WTC11 (cell line): Measurements from ENCODE around the gene KIRREL3. TPM values are rescaled to one million over a fixed set of nuclear protein-coding genes. Genes with fewer than 3 reads are reported as not detected.

Source experiments
- ATAC-seq: fragments of 200-7000 bp; cut with Tn5 transposase; 2 replicates; pipeline ENCODE4 v1.10.0; 2021; ENCODE audit warnings: mild to moderate bottlenecking, moderate library complexity
- CTCF ChIA-PET: fragments of 300-600 bp; sonication (Branson Sonifier 250); formaldehyde crosslinking; loops from one replicate; lab custom pipeline; 2021; ENCODE audit warnings: antibody characterized with exemption; lab: Charles Lee
- POLR2A ChIA-PET: fragments of 350-600 bp; sonication (Branson Sonifier 250); formaldehyde crosslinking; loops from one replicate; lab custom pipeline; 2021; ENCODE audit warnings: antibody characterized with exemption; lab: Charles Lee
- DNase-seq: peaks from one replicate; pipeline ENCODE4 v3.0.0; 2021; ENCODE audit warnings: low spot score
- H3K27ac Mint-ChIP-seq: 2 replicates; pipeline ENCODE4 v1.8.0; 2021; ENCODE audit warnings: mixed read lengths
- H3K27me3 Mint-ChIP-seq: 2 replicates; pipeline ENCODE4 v1.8.0; 2021; ENCODE audit warnings: low read depth, mild to moderate bottlenecking, moderate library complexity, mixed read lengths
- H3K36me3 Mint-ChIP-seq: 2 replicates; pipeline ENCODE4 v1.8.0; 2021; ENCODE audit warnings: mixed read lengths
- H3K4me1 Mint-ChIP-seq: 2 replicates; pipeline ENCODE4 v1.8.0; 2022; ENCODE audit warnings: mixed read lengths
- H3K4me3 Mint-ChIP-seq: 2 replicates; pipeline ENCODE4 v1.8.0; 2021; ENCODE audit warnings: mild to moderate bottlenecking, moderate library complexity, mixed read lengths
- H3K9me3 Mint-ChIP-seq: 2 replicates; pipeline ENCODE4 v1.8.0; 2021; ENCODE audit warnings: mixed read lengths
- CBFB ChIP-seq: sonication (generic); formaldehyde crosslinking; IDR thresholded peaks from 2 replicates; pipeline ENCODE4 v1.8.1; 2022; ENCODE audit warnings: mild to moderate bottlenecking, low read depth, missing genetic modification reagents
- CREM ChIP-seq: sonication (generic); formaldehyde crosslinking; IDR thresholded peaks from 2 replicates; pipeline ENCODE4 v1.8.1; 2022; ENCODE audit warnings: mild to moderate bottlenecking, missing genetic modification reagents, moderate library complexity
- ETV6 ChIP-seq: sonication (generic); formaldehyde crosslinking; IDR thresholded peaks from 2 replicates; pipeline ENCODE4 v1.8.1; 2022; ENCODE audit warnings: mild to moderate bottlenecking, missing genetic modification reagents
- FOXJ3 ChIP-seq: sonication (generic); formaldehyde crosslinking; IDR thresholded peaks from 2 replicates; pipeline ENCODE4 v1.9.0; 2021; ENCODE audit warnings: missing genetic modification reagents, mild to moderate bottlenecking, borderline replicate concordance
- GTF2I ChIP-seq: fragments of 250-450 bp; sonication (Bioruptor Pico); conservative IDR thresholded peaks from 2 replicates; pipeline ENCODE4 v1.4.0; 2021; ENCODE audit warnings: mild to moderate bottlenecking
- JUN ChIP-seq: sonication (generic); formaldehyde crosslinking; IDR thresholded peaks from 2 replicates; pipeline ENCODE4 v1.8.0; 2023; ENCODE audit warnings: mild to moderate bottlenecking, missing genetic modification reagents
- NR3C1 ChIP-seq: sonication (generic); formaldehyde crosslinking; conservative IDR thresholded peaks from 2 replicates; pipeline ENCODE4 v1.8.1; 2023; ENCODE audit warnings: low read depth, mild to moderate bottlenecking, missing genetic modification reagents
- OVOL2 ChIP-seq: fragments of 250-450 bp; sonication (Bioruptor Pico); IDR thresholded peaks from 2 replicates; pipeline ENCODE4 v1.9.0; 2021; ENCODE audit warnings: mild to moderate bottlenecking, borderline replicate concordance
- PRRX2 ChIP-seq: fragments of 250-450 bp; sonication (Bioruptor Pico); IDR thresholded peaks from 2 replicates; pipeline ENCODE4 v1.8.0; 2021; ENCODE audit warnings: mild to moderate bottlenecking
- SMAD4 ChIP-seq: sonication (generic); formaldehyde crosslinking; IDR thresholded peaks from 2 replicates; pipeline ENCODE4 v1.8.0; 2022; ENCODE audit warnings: mild to moderate bottlenecking, missing genetic modification reagents
- TCF7 ChIP-seq: sonication (generic); formaldehyde crosslinking; IDR thresholded peaks from 2 replicates; pipeline ENCODE4 v1.8.0; 2022; ENCODE audit warnings: mild to moderate bottlenecking, low read depth, missing genetic modification reagents, moderate library complexity
- TP53 ChIP-seq: sonication (generic); formaldehyde crosslinking; IDR thresholded peaks from 2 replicates; pipeline ENCODE4 v1.8.1; 2023; ENCODE audit warnings: mild to moderate bottlenecking, missing genetic modification reagents
- ZBTB21 ChIP-seq: sonication (generic); formaldehyde crosslinking; IDR thresholded peaks from 2 replicates; pipeline ENCODE4 v1.8.1; 2023; ENCODE audit warnings: mild to moderate bottlenecking, missing genetic modification reagents, borderline replicate concordance
- ZNF396 ChIP-seq: fragments of 250-450 bp; sonication (Bioruptor Pico); IDR thresholded peaks from 2 replicates; pipeline ENCODE4 v1.8.0; 2021; ENCODE audit warnings: mild to moderate bottlenecking, moderate library complexity, borderline replicate concordance
- ZNF416 ChIP-seq: fragments of 250-450 bp; sonication (Bioruptor Pico); IDR thresholded peaks from 2 replicates; pipeline ENCODE4 v1.9.0; 2021; ENCODE audit warnings: mild to moderate bottlenecking, inconsistent platforms
- ZNF423 ChIP-seq: fragments of 250-450 bp; sonication (Bioruptor Pico); IDR thresholded peaks from 2 replicates; pipeline ENCODE4 v2.1.2; 2022; ENCODE audit warnings: mild to moderate bottlenecking, moderate library complexity
- ZNF671 ChIP-seq: fragments of 250-450 bp; sonication (Bioruptor Pico); IDR thresholded peaks from 2 replicates; pipeline ENCODE4 v1.8.0; 2021; ENCODE audit warnings: mild to moderate bottlenecking
- total RNA-seq: library from RNA; stranded (reverse); gene quantifications from 3 replicates; pipeline ENCODE4 v1.2.3, GENCODE V29; 2021
- TF ChIP-seq, protein P1 (sequence below): sonication (generic); formaldehyde crosslinking; IDR thresholded peaks from 2 replicates; pipeline ENCODE4 v1.8.0; 2022; ENCODE audit warnings: mild to moderate bottlenecking, missing genetic modification reagents
- TF ChIP-seq, protein P2 (sequence below): fragments of 250-450 bp; sonication (Bioruptor Pico); conservative IDR thresholded peaks from 2 replicates; pipeline ENCODE4 v1.9.0; 2021; ENCODE audit warnings: mild to moderate bottlenecking
- TF ChIP-seq, protein P3 (sequence below): sonication (generic); formaldehyde crosslinking; IDR thresholded peaks from 2 replicates; pipeline ENCODE4 v1.8.1; 2022; ENCODE audit warnings: low read depth, missing genetic modification reagents, borderline replicate concordance
- TF ChIP-seq, protein P4 (sequence below): sonication (generic); formaldehyde crosslinking; IDR thresholded peaks from 2 replicates; pipeline ENCODE4 v1.8.1; 2023; ENCODE audit warnings: mild to moderate bottlenecking, missing genetic modification reagents, borderline replicate concordance
- TF ChIP-seq, protein P5 (sequence below): fragments of 250-450 bp; sonication (Bioruptor Pico); IDR thresholded peaks from 2 replicates; pipeline ENCODE4 v2.1.2; 2022; ENCODE audit warnings: mild to moderate bottlenecking, moderate library complexity

The KIRREL3 gene
- total RNA-seq, 1 experiment from 2014 or later: 0.59 TPM

DNA sequence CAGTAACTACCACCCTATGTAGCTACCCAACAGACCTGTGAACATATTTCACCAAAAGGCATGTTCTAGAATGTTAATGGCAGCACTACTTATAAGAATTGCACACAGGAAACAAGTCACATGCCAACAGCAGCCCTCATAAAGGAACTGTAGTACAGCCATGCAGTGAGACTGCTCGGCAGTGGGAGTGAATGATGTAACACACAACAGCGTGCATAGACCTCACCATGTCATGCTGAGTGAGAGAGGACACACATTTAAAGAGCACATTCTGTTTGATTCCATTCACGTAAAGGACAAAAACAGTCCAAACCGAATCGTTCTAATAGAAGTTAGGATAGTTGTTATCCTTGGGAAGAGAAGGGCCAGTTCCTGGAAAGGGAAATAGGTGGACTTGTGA is 27.2 kb upstream of the KIRREL3 start:
- ATAC-seq (no peak), DNase-seq (no peak)
- ChIA-PET POLR2A (no interaction called here), CTCF (no interaction called here)
- no peaks in the 10 kb centered on the region for H3K36me3 Mint-ChIP-seq
- no peak overlapping the region for H3K4me3 Mint-ChIP-seq
- peaks cover 2% of the 10 kb centered on the region; the same call in 1 of the 2 replicates for H3K4me1 Mint-ChIP-seq
- H3K9me3 Mint-ChIP-seq: 0 out of 2 replicates have a peak, but pooled peaks cover 2% of the 10 kb centered on the region
- H3K27me3 Mint-ChIP-seq: no peaks in the 10 kb centered on the region; the same call in 1 of the 2 replicates
- no peak for TF ChIP-seq ZBTB21 (CRISPR knock-in tag)
- H3K27ac Mint-ChIP-seq: no peak overlapping the region

DNA sequence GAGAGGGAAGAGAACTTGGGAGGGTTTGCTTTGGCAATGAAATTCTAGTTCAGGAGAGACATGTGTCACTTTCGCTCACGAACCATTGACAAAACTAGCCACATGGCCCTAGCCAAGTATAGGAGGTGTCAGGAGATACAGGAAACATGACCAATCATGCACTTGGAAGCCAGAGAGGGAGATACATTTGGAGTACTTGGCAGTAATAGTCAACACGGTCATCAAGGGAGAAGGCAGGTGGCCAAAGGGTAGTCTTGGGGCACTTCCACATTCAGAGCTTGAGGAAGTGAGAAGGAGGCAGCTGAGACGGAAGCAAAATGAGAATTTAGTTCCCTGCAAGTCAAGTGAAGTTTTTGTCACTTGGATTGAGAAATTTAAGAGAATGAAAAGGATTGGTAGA is 26.4 kb upstream of the KIRREL3 start:
- no peaks in the 10 kb centered on the region; the same call in 1 of the 2 replicates for H3K27me3 Mint-ChIP-seq
- ATAC-seq (no peak), DNase-seq (no peak)
- no peak overlapping the region for H3K27ac Mint-ChIP-seq
- TF ChIP-seq GTF2I (no peak), CREM (CRISPR knock-in tag) (no peak), TP53 (no peak), ZNF416 (no peak), FOXJ3 (CRISPR knock-in tag) (no peak), CBFB (CRISPR knock-in tag) (no peak), ZNF423 (no peak), ZNF396 (no peak), SMAD4 (CRISPR knock-in tag) (no peak), JUN (CRISPR knock-in tag) (no peak)
- TF ChIP-seq, protein P1, sequence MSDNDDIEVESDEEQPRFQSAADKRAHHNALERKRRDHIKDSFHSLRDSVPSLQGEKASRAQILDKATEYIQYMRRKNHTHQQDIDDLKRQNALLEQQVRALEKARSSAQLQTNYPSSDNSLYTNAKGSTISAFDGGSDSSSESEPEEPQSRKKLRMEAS (CRISPR knock-in tag): no peak
- TF ChIP-seq, protein P2, sequence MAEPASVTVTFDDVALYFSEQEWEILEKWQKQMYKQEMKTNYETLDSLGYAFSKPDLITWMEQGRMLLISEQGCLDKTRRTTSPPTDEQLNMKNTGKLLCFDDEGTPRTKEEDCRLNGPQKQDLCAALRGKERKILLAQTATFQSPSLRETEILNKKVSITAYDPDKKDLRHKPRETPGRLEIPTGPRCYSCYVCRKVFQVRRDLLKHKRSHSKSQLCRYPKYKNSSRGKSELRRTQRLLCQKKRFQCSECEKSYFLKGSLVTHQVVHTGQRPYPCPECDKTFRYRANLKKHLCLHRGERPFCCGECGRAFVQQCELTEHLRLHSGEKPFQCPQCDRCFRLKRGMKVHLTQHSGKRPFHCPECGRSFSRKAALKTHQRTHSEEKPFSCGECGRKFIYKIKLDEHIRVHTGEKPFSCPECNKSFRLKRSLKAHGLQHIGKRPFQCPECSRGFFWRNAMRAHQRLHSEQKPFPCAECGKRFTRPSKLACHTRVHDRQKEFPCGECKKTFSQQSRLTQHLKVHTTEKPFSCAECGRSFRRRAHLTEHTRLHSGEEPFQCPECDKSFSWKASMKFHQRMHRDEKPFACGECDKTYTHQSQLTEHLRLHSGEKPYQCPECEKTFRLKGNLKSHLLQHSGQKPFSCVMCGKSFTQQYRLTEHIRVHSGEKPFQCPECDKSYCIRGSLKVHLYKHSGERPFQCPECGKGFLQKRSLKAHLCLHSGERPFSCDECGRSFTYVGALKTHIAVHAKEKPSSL: no peak
- TF ChIP-seq, protein P3, sequence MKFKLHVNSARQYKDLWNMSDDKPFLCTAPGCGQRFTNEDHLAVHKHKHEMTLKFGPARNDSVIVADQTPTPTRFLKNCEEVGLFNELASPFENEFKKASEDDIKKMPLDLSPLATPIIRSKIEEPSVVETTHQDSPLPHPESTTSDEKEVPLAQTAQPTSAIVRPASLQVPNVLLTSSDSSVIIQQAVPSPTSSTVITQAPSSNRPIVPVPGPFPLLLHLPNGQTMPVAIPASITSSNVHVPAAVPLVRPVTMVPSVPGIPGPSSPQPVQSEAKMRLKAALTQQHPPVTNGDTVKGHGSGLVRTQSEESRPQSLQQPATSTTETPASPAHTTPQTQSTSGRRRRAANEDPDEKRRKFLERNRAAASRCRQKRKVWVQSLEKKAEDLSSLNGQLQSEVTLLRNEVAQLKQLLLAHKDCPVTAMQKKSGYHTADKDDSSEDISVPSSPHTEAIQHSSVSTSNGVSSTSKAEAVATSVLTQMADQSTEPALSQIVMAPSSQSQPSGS: no peak
- TF ChIP-seq, protein P4, sequence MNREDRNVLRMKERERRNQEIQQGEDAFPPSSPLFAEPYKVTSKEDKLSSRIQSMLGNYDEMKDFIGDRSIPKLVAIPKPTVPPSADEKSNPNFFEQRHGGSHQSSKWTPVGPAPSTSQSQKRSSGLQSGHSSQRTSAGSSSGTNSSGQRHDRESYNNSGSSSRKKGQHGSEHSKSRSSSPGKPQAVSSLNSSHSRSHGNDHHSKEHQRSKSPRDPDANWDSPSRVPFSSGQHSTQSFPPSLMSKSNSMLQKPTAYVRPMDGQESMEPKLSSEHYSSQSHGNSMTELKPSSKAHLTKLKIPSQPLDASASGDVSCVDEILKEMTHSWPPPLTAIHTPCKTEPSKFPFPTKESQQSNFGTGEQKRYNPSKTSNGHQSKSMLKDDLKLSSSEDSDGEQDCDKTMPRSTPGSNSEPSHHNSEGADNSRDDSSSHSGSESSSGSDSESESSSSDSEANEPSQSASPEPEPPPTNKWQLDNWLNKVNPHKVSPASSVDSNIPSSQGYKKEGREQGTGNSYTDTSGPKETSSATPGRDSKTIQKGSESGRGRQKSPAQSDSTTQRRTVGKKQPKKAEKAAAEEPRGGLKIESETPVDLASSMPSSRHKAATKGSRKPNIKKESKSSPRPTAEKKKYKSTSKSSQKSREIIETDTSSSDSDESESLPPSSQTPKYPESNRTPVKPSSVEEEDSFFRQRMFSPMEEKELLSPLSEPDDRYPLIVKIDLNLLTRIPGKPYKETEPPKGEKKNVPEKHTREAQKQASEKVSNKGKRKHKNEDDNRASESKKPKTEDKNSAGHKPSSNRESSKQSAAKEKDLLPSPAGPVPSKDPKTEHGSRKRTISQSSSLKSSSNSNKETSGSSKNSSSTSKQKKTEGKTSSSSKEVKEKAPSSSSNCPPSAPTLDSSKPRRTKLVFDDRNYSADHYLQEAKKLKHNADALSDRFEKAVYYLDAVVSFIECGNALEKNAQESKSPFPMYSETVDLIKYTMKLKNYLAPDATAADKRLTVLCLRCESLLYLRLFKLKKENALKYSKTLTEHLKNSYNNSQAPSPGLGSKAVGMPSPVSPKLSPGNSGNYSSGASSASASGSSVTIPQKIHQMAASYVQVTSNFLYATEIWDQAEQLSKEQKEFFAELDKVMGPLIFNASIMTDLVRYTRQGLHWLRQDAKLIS (CRISPR knock-in tag): no peak
- POLR2A ChIA-PET: no interaction called here
- CTCF ChIA-PET: no interaction called here
- H3K4me3 Mint-ChIP-seq: no peak overlapping the region
- no peaks in the 10 kb centered on the region for H3K9me3 Mint-ChIP-seq
- H3K36me3 Mint-ChIP-seq: no peaks in the 10 kb centered on the region
- peaks cover 2% of the 10 kb centered on the region; the same call in 1 of the 2 replicates for H3K4me1 Mint-ChIP-seq

DNA sequence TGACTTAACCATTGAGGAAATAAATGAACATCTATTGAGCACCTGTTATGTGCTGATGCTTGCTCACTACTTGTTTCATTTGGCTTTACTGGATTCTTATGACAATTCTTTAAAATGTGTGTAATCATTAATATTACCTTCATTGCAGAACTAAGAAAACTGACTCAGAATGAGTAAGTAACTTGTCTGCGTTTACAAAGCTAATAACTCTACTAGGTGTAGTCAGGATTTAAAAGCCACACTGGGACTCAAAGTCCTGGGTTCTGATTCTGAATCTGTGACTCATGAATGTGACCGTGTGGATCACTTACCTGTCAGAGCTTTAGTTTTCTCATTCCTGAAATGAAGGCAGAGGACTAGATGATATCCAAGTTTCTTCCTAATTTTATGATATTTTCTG is 23.4 kb upstream of the KIRREL3 start:
- H3K4me1 Mint-ChIP-seq: peaks cover 2% of the 10 kb centered on the region; the same call in 1 of the 2 replicates

More for the DNA sequence above, 23.4 kb upstream of the KIRREL3 start:
- Mint-ChIP-seq H3K27me3 (no peaks in the 10 kb centered on the region; the same call in 1 of the 2 replicates), H3K9me3 (no peaks in the 10 kb centered on the region)
- DNase-seq: no peak
- TF ChIP-seq OVOL2 (no peak), ZNF671 (no peak), TCF7 (CRISPR knock-in tag) (no peak), PRRX2 (CRISPR knock-in tag) (no peak), NR3C1 (no peak), TP53 (no peak), ETV6 (CRISPR knock-in tag) (no peak)
- TF ChIP-seq, protein P5, sequence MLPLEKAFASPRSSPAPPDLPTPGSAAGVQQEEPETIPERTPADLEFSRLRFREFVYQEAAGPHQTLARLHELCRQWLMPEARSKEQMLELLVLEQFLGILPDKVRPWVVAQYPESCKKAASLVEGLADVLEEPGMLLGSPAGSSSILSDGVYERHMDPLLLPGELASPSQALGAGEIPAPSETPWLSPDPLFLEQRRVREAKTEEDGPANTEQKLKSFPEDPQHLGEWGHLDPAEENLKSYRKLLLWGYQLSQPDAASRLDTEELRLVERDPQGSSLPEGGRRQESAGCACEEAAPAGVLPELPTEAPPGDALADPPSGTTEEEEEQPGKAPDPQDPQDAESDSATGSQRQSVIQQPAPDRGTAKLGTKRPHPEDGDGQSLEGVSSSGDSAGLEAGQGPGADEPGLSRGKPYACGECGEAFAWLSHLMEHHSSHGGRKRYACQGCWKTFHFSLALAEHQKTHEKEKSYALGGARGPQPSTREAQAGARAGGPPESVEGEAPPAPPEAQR: no peak
- TF ChIP-seq, all 79 proteins: peak for 0
- POLR2A ChIA-PET: interaction anchor here (0.7 kb wide), 1 partner anchor 520 kb away, joined by 3 read pairs; no protein-coding TSS in a partner anchor
- no peak for ATAC-seq
- H3K4me3 Mint-ChIP-seq: no peak overlapping the region
- H3K27ac Mint-ChIP-seq: no peak overlapping the region
- no peaks in the 10 kb centered on the region for H3K36me3 Mint-ChIP-seq
- CTCF ChIA-PET: no interaction called here
